Measurements from ENCODE around the gene LMOD2. TPM values are rescaled to one million over a fixed set of nuclear protein-coding genes. Genes with fewer than 3 reads are reported as not detected.
"Not testable (repeated sequence)": the region's sequence is repeated elsewhere in the genome, so short reads cannot be mapped to it uniquely, and the experiment has no call there.

Gene LMOD2
- total RNA-seq, 6 experiments from 2014 or later, result not detected

GRCh38 chr7:123625254-123625653 lies 30.4 kb upstream of the LMOD2 start:
- no peak overlapping the region for H3K4me3 Mint-ChIP-seq
- H3K9me3 Mint-ChIP-seq, result no peaks in the 10 kb centered on the region
- H3K27me3 Mint-ChIP-seq (ENCODE audit: insufficient read depth), result peaks cover 3% of the 10 kb centered on the region; the same call in 1 of the 2 replicates
- H3K4me1 Mint-ChIP-seq (ENCODE audit: low read depth), result no peaks in the 10 kb centered on the region; the same call in 1 of the 2 replicates
- TF ChIP-seq, protein P1, sequence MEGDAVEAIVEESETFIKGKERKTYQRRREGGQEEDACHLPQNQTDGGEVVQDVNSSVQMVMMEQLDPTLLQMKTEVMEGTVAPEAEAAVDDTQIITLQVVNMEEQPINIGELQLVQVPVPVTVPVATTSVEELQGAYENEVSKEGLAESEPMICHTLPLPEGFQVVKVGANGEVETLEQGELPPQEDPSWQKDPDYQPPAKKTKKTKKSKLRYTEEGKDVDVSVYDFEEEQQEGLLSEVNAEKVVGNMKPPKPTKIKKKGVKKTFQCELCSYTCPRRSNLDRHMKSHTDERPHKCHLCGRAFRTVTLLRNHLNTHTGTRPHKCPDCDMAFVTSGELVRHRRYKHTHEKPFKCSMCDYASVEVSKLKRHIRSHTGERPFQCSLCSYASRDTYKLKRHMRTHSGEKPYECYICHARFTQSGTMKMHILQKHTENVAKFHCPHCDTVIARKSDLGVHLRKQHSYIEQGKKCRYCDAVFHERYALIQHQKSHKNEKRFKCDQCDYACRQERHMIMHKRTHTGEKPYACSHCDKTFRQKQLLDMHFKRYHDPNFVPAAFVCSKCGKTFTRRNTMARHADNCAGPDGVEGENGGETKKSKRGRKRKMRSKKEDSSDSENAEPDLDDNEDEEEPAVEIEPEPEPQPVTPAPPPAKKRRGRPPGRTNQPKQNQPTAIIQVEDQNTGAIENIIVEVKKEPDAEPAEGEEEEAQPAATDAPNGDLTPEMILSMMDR (IDR thresholded peaks at IDR 0.05), result no peak
- no peak overlapping the region for H3K27ac Mint-ChIP-seq
- no peaks in the 10 kb centered on the region for H3K36me3 Mint-ChIP-seq (ENCODE audit: low read depth)
- no peak for DNase-seq

GRCh38 chr7:123627851-123628250 lies 27.8 kb upstream of the LMOD2 start:
- TF ChIP-seq, protein P1 (IDR thresholded peaks at IDR 0.05), result no peak
- Mint-ChIP-seq H3K36me3 (ENCODE audit: low read depth) (no peaks in the 10 kb centered on the region), H3K27me3 (ENCODE audit: insufficient read depth) (peaks cover 3% of the 10 kb centered on the region; the same call in 1 of the 2 replicates), H3K9me3 (no peaks in the 10 kb centered on the region), H3K4me3 (no peak overlapping the region), H3K27ac (no peak overlapping the region), H3K4me1 (ENCODE audit: low read depth) (peaks cover 2% of the 10 kb centered on the region)
- DNase-seq, result no peak

GRCh38 chr7:123628829-123629228 lies 26.8 kb upstream of the LMOD2 start:
- Mint-ChIP-seq H3K27me3 (ENCODE audit: insufficient read depth) (peaks cover 3% of the 10 kb centered on the region; the same call in 1 of the 2 replicates), H3K27ac (no peak overlapping the region), H3K4me1 (ENCODE audit: low read depth) (peaks cover 12% of the 10 kb centered on the region), H3K9me3 (no peaks in the 10 kb centered on the region), H3K36me3 (ENCODE audit: low read depth) (no peaks in the 10 kb centered on the region), H3K4me3 (no peak overlapping the region)
- TF ChIP-seq, protein P1 (IDR thresholded peaks at IDR 0.05), result no peak
- no peak for DNase-seq

GRCh38 chr7:123629281-123629680 lies 26.4 kb upstream of the LMOD2 start:
- DNase-seq, result no peak
- TF ChIP-seq, protein P1 (IDR thresholded peaks at IDR 0.05), result no peak
- Mint-ChIP-seq H3K27ac (no peak overlapping the region), H3K36me3 (ENCODE audit: low read depth) (no peaks in the 10 kb centered on the region), H3K27me3 (ENCODE audit: insufficient read depth) (peaks cover 3% of the 10 kb centered on the region; the same call in 1 of the 2 replicates), H3K4me3 (no peak overlapping the region), H3K9me3 (no peaks in the 10 kb centered on the region), H3K4me1 (ENCODE audit: low read depth) (peaks cover 16% of the 10 kb centered on the region)

GRCh38 chr7:123632808-123633207 lies 22.9 kb upstream of the LMOD2 start:
- Mint-ChIP-seq H3K27ac (no peak overlapping the region), H3K4me1 (ENCODE audit: low read depth) (peaks cover 16% of the 10 kb centered on the region), H3K9me3 (no peaks in the 10 kb centered on the region), H3K27me3 (ENCODE audit: insufficient read depth) (no peaks in the 10 kb centered on the region), H3K36me3 (ENCODE audit: low read depth) (no peaks in the 10 kb centered on the region), H3K4me3 (no peak overlapping the region)
- no peak for DNase-seq
- TF ChIP-seq, protein P1 (IDR thresholded peaks at IDR 0.05), result no peak

DNA sequence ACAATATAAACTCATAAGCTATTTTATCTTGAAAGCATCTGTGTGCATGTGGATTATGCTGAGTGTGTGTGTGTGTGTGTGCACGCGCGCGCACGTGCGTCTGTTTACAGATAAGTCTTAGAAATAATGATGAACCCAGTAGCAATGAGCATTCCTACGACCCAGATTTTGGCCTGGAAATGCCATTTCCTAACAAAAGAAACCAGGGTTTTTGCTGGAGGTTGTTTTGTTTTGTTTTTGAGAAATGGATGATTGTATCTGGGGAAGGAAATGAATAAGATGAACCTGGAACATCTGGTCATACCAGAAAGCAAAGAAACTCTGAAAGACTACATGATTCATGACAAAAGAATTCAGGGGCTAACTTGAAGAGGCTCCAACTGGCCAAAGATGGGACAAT lies 22.1 kb upstream of the LMOD2 start:
- no peaks in the 10 kb centered on the region for H3K36me3 Mint-ChIP-seq (ENCODE audit: low read depth)
- no peaks in the 10 kb centered on the region; the same call in 1 of the 2 replicates for H3K27me3 Mint-ChIP-seq (ENCODE audit: insufficient read depth)
- H3K9me3 Mint-ChIP-seq, result no peaks in the 10 kb centered on the region
- peak; percentile 53 for DNase-seq
- H3K4me3 Mint-ChIP-seq, result peak overlapping the region; percentile 23; the same call in 1 of the 2 replicates
- peaks cover 16% of the 10 kb centered on the region for H3K4me1 Mint-ChIP-seq (ENCODE audit: low read depth)
- TF ChIP-seq, protein P1 (IDR thresholded peaks at IDR 0.05), result no peak
- H3K27ac Mint-ChIP-seq, result no peak overlapping the region

GRCh38 chr7:123634011-123634573 lies 21.6 kb upstream of the LMOD2 start:
- DNase-seq, result not testable (repeated sequence)

More at GRCh38 chr7:123634011-123634573, 21.6 kb upstream of the LMOD2 start:
- not testable (repeated sequence) for H3K9me3 Mint-ChIP-seq; H3K4me3 Mint-ChIP-seq; H3K27me3 Mint-ChIP-seq (ENCODE audit: insufficient read depth); H3K36me3 Mint-ChIP-seq (ENCODE audit: low read depth); H3K27ac Mint-ChIP-seq
- H3K4me1 Mint-ChIP-seq (ENCODE audit: low read depth), result peaks cover 16% of the 10 kb centered on the region

Measured in HFFc6 (cell line).